Measurements from ENCODE around the gene CSAD.

CSAD gene

GRCh38 chr12:53180220-53180930, at the start of gene CSAD, which contains the start of gene ZNF740:
CSAD (minus strand) TSS chr12:53180925; CDS start chr12:53173470, 7,455 bp downstream.
ZNF740 (plus strand) TSS chr12:53180722; CDS start chr12:53181984, 1,262 bp downstream.
- DNase-seq (ENCODE audit: low read depth), result peak; percentile 99

GRCh38 chr12:53230108-53230845, 49.6 kb upstream of the CSAD start:
- no peak for DNase-seq (ENCODE audit: low read depth)

- no peak for DNase-seq (ENCODE audit: low read depth)
Observed at GRCh38 chr12:53229454-53229853, 48.7 kb upstream of the CSAD start.

GRCh38 chr12:53227836-53228235, 47.1 kb upstream of the CSAD start:
- no peak for DNase-seq (ENCODE audit: low read depth)

- DNase-seq (ENCODE audit: low read depth), result no peak
Observed at GRCh38 chr12:53227341-53227740, 46.6 kb upstream of the CSAD start.

GRCh38 chr12:53226815-53227214, 46.1 kb upstream of the CSAD start:
- no peak for DNase-seq (ENCODE audit: low read depth)

- no peak for DNase-seq (ENCODE audit: low read depth)
Observed at GRCh38 chr12:53225635-53226424, 45.1 kb upstream of the CSAD start.

GRCh38 chr12:53224897-53225634, 44.3 kb upstream of the CSAD start:
- no peak for DNase-seq (ENCODE audit: low read depth)

GRCh38 chr12:53224061-53224896, 43.6 kb upstream of the CSAD start:
- peak; percentile 45 for DNase-seq (ENCODE audit: low read depth)

GRCh38 chr12:53223389-53224060, 42.8 kb upstream of the CSAD start:
- peak; percentile 48 for DNase-seq (ENCODE audit: low read depth)

- no peak for DNase-seq (ENCODE audit: low read depth)
Observed at GRCh38 chr12:53222806-53223261, 42.1 kb upstream of the CSAD start.

GRCh38 chr12:53222170-53222721, 41.5 kb upstream of the CSAD start:
- DNase-seq (ENCODE audit: low read depth), result no peak

GRCh38 chr12:53221203-53222080, 40.7 kb upstream of the CSAD start:
- peak; percentile 65 for DNase-seq (ENCODE audit: low read depth)

- DNase-seq (ENCODE audit: low read depth), result peak; percentile 95
Observed at GRCh38 chr12:53220694-53221202, 40.0 kb upstream of the CSAD start.

GRCh38 chr12:53219956-53220693, 39.4 kb upstream of the CSAD start:
- peak; percentile 86 for DNase-seq (ENCODE audit: low read depth)

- peak; percentile 63 for DNase-seq (ENCODE audit: low read depth)
Observed at GRCh38 chr12:53219292-53219955, 38.7 kb upstream of the CSAD start.

GRCh38 chr12:53218551-53219291, 38.0 kb upstream of the CSAD start:
- no peak for DNase-seq (ENCODE audit: low read depth)

All from ELR (cell line).